K562 (cell line): ENCODE measurements around the gene GABRA4.

ENCODE experiments used
- CBX3 ChIP-seq, 2 experiments: IDR thresholded peaks; 1 replicate in 1 of 2; 2 replicates in 1 of 2; pipeline ENCODE4 v1.6.1; 2012; ENCODE audit warnings: inconsistent platforms in 2 of 2, low read length in 2 of 2, borderline replicate concordance in 1 of 2, control low read depth in 1 of 2
- EGR1 ChIP-seq: fragments of 450-650 bp; conservative IDR thresholded peaks from 2 replicates; pipeline ENCODE4 v1.6.1; 2017; ENCODE audit warnings: mild to moderate bottlenecking
- HNRNPH1 ChIP-seq: fragments of 200-400 bp; formaldehyde crosslinking; optimal IDR thresholded peaks from 2 replicates; pipeline ENCODE3; 2017; ENCODE audit warnings: low read depth, mild to moderate bottlenecking, low read length, moderate library complexity
- IRF1 ChIP-seq: sonication (generic); formaldehyde crosslinking; IDR thresholded peaks from 2 replicates; pipeline ENCODE4 v1.8.0; 2022; ENCODE audit warnings: missing genetic modification reagents, mild to moderate bottlenecking, borderline replicate concordance
- ZMIZ1 ChIP-seq, 2 experiments: fragments of 150-350 bp in 1 of 2; IDR thresholded peaks; 2 replicates each; pipeline ENCODE4 v1.6.1; 2012 to 2016; ENCODE audit warnings: low read depth in 2 of 2, low read length in 2 of 2, mild to moderate bottlenecking in 1 of 2, moderate library complexity in 1 of 2

- TF ChIP-seq EGR1 = no peak
- no peak for TF ChIP-seq IRF1 (CRISPR knock-in tag)
- TF ChIP-seq ZMIZ1 (IDR thresholded peaks at IDR 0.05; ENCODE audit: low read depth in 2 of 2, low read length in 2 of 2) = no peak
- TF ChIP-seq CBX3 (IDR thresholded peaks at IDR 0.05; ENCODE audit: borderline replicate concordance in 1 of 2, low read length in 2 of 2) = no peak
- TF ChIP-seq HNRNPH1 = no peak
These were observed 38.7 kb downstream of the GABRA4 start for GRCh38 chr4:46954643-46955042.
